Right lung (tissue), 10 donors: ENCODE data around the gene TRIM3. TPM values are rescaled to one million over a fixed set of nuclear protein-coding genes. Genes with fewer than 3 reads are reported as not detected.
"Not testable (repeated sequence)": the region's sequence is repeated elsewhere in the genome, so short reads cannot be mapped to it uniquely, and the experiment has no call there.

Source experiments
- DNase-seq, 2 donors: peaks; one replicate each; pipeline ENCODE4 v3.0.0-alpha.2; 2013
- long read RNA-seq, 8 donors: transcript quantifications; one replicate each; lab custom pipeline, GENCODE V29; 2026
- polyA plus RNA-seq, 5 donors: library from polyadenylated mRNA; unstranded; fragments of 120-200 nt; gene quantifications; one replicate each; pipeline versions ENCODE4 v1.2.1 to v1.2.3, GENCODE V29; 2013; ENCODE audit warnings: inconsistent platforms in 1 of 5, low replicate concordance in 1 of 5; ENCODE audit not compliant: insufficient read length in 5 of 5, insufficient read depth in 1 of 5

TRIM3 gene
- polyA plus RNA-seq: 10 to 100 TPM; 23.1 to 37.9 (median 27.7) TPM
- long read RNA-seq, donor 1, full-length matches to known transcripts: 6 of 71 reads
- long read RNA-seq, donor 1, partial matches to known transcripts: 65 of 71 reads
- long read RNA-seq, donor 1, other reads (novel, unspliced or antisense): 0 of 71 reads
- long read RNA-seq, donor 2, partial matches to known transcripts: 0 of 2 reads
- long read RNA-seq, donor 2, other reads (novel, unspliced or antisense): 0 of 2 reads
- long read RNA-seq, donor 3, full-length matches to known transcripts: 2 of 2 reads
- long read RNA-seq, donor 3, partial matches to known transcripts: 0 of 2 reads
- long read RNA-seq, donor 3, other reads (novel, unspliced or antisense): 0 of 2 reads
- long read RNA-seq, donor 4, partial matches to known transcripts: 0 of 1 reads
- long read RNA-seq, donor 4, other reads (novel, unspliced or antisense): 0 of 1 reads
- long read RNA-seq, donor 5, partial matches to known transcripts: 0 of 1 reads
- long read RNA-seq, donor 5, other reads (novel, unspliced or antisense): 0 of 1 reads
- long read RNA-seq, donor 6, partial matches to known transcripts: 0 of 3 reads
- long read RNA-seq, donor 6, other reads (novel, unspliced or antisense): 0 of 3 reads
- long read RNA-seq, donor 7, partial matches to known transcripts: 0 of 6 reads
- long read RNA-seq, donor 7, other reads (novel, unspliced or antisense): 0 of 6 reads
- long read RNA-seq, donor 8: 0 reads

- peak; percentile 86 for DNase-seq
Observed at GRCh38 chr11:6473451-6474412, at the start of gene TRIM3. TSS of gene TRIM3 (minus strand) at chr11:6473941. CDS start at chr11:6465695, 8,246 bp downstream.

- DNase-seq: no peak
Observed at GRCh38 chr11:6523253-6523652, 49.5 kb upstream of the TRIM3 start.

- DNase-seq: not testable (repeated sequence)
Observed at GRCh38 chr11:6521946-6522345, 48.2 kb upstream of the TRIM3 start.

- no peak for DNase-seq
Observed at GRCh38 chr11:6520265-6520664, 46.5 kb upstream of the TRIM3 start.

GRCh38 chr11:6516865-6517264 lies 43.1 kb upstream of the TRIM3 start:
- no peak for DNase-seq

GRCh38 chr11:6505577-6506240 lies 32.0 kb upstream of the TRIM3 start:
- DNase-seq: peak; percentile 12 to 18

- no peak for DNase-seq
Observed at GRCh38 chr11:6504166-6504565, 30.4 kb upstream of the TRIM3 start.

- no peak for DNase-seq
Observed at GRCh38 chr11:6502382-6502781, 28.6 kb upstream of the TRIM3 start.

- DNase-seq: no peak
Observed at GRCh38 chr11:6498544-6498943, 24.8 kb upstream of the TRIM3 start.

- no peak for DNase-seq
Observed at GRCh38 chr11:6498121-6498520, 24.4 kb upstream of the TRIM3 start.

GRCh38 chr11:6497069-6497839 lies 23.5 kb upstream of the TRIM3 start, which contains the start of gene DNHD1:
TSS of gene DNHD1 (plus strand) at chr11:6497280. CDS start at chr11:6498216, 936 bp downstream.
- DNase-seq: peak; percentile 56 to 59

- no peak for DNase-seq
Observed at GRCh38 chr11:6489306-6489705, 15.6 kb upstream of the TRIM3 start.

GRCh38 chr11:6488821-6489220 lies 15.1 kb upstream of the TRIM3 start:
- DNase-seq: no peak

- DNase-seq: no peak
Observed at GRCh38 chr11:6488342-6488741, 14.6 kb upstream of the TRIM3 start.

GRCh38 chr11:6486938-6487337 lies 13.2 kb upstream of the TRIM3 start:
- no peak for DNase-seq

GRCh38 chr11:6486256-6486655 lies 12.5 kb upstream of the TRIM3 start:
- no peak for DNase-seq

GRCh38 chr11:6485661-6486060 lies 11.9 kb upstream of the TRIM3 start:
- no peak for DNase-seq

- no peak for DNase-seq
Observed at GRCh38 chr11:6483015-6483414, 9.3 kb upstream of the TRIM3 start.

- no peak for DNase-seq
Observed at GRCh38 chr11:6482441-6482840, 8.7 kb upstream of the TRIM3 start.

- DNase-seq: no peak
Observed at GRCh38 chr11:6481924-6482275, 8.2 kb upstream of the TRIM3 start.
